GM12801 (cell line): ENCODE results near the gene ERCC6L.

ENCODE experiments used
- CTCF ChIP-seq: IDR thresholded peaks from one replicate; pipeline ENCODE4 v1.5.1; 2011; ENCODE audit warnings: control low read depth; ENCODE audit not compliant: insufficient read length; ENCODE audit errors: extremely low read depth

ERCC6L gene

GRCh38 chrX:72216973-72217372 is 21.9 kb downstream of the ERCC6L start:
- TF ChIP-seq CTCF = no peak

GRCh38 chrX:72208126-72208800 is 30.6 kb downstream of the ERCC6L start:
- no peak for TF ChIP-seq CTCF

GRCh38 chrX:72207366-72207765 is 31.5 kb downstream of the ERCC6L start:
- no peak for TF ChIP-seq CTCF

- TF ChIP-seq CTCF = no peak
Measured at GRCh38 chrX:72205706-72206105, 33.1 kb downstream of the ERCC6L start.

GRCh38 chrX:72203421-72203820 is 35.4 kb downstream of the ERCC6L start:
- TF ChIP-seq CTCF = no peak

- TF ChIP-seq CTCF = no peak
Measured at GRCh38 chrX:72202792-72203401, 35.9 kb downstream of the ERCC6L start.

- no peak for TF ChIP-seq CTCF
Measured at GRCh38 chrX:72201836-72202536, 36.8 kb downstream of the ERCC6L start.
